22Rv1 (cell line): ENCODE results near the gene COL9A3.

ENCODE experiments used
- ZFX ChIP-seq: fragments of 450-650 bp; IDR thresholded peaks from 2 replicates; pipeline ENCODE4 v1.6.1; 2017; ENCODE audit warnings: antibody characterized with exemption, borderline replicate concordance
- TF ChIP-seq, protein P1 (sequence below): fragments of 450-650 bp; IDR thresholded peaks from 2 replicates; pipeline ENCODE4 v1.5.1; 2017; ENCODE audit warnings: mild to moderate bottlenecking

DNA sequence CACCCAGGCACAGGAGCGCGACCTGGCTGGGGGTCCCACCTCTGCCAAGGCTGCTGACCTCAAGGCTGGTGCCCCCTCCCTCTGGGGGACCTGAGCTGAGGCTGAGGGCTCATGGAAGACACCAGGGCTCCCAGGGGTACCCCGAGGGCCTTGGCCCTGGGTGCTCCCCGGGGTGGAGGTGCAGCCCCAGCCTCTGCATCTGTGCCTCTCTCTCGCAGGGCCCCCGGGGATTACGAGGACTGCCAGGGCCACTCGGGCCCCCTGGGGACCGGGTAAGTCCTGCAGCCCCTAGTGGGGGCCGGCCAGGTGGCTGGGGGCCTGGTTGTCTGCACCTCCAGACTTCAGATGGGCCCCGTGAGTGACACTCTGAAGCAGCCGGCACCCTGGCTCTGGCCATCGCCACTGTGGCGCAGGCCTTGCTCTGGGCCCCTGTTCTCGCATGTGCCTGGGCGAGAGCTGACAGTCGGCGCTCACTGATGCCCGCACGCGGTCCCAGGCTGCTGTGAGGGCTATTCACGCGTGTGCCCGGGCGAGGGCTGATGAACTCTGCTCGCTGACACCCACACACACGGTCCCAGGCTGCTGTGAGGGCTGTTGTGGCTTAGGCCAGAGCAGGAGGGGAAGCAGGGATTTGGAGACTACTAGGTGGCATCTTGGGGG lies 9.3 kb downstream of the COL9A3 start:
- TF ChIP-seq, protein P1, sequence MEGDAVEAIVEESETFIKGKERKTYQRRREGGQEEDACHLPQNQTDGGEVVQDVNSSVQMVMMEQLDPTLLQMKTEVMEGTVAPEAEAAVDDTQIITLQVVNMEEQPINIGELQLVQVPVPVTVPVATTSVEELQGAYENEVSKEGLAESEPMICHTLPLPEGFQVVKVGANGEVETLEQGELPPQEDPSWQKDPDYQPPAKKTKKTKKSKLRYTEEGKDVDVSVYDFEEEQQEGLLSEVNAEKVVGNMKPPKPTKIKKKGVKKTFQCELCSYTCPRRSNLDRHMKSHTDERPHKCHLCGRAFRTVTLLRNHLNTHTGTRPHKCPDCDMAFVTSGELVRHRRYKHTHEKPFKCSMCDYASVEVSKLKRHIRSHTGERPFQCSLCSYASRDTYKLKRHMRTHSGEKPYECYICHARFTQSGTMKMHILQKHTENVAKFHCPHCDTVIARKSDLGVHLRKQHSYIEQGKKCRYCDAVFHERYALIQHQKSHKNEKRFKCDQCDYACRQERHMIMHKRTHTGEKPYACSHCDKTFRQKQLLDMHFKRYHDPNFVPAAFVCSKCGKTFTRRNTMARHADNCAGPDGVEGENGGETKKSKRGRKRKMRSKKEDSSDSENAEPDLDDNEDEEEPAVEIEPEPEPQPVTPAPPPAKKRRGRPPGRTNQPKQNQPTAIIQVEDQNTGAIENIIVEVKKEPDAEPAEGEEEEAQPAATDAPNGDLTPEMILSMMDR, result no peak
- no peak for TF ChIP-seq ZFX
